H1 (cell line): ENCODE measurements around the gene TMEM237. TPM values are rescaled to one million over a fixed set of nuclear protein-coding genes. Genes with fewer than 3 reads are reported as not detected.

Experiments
- CBX8 ChIP-seq: fragments of 300-800, 300-1000 bp; sonication (generic); IDR thresholded peaks from 2 replicates; pipeline ENCODE4 v1.7.1; 2016; ENCODE audit warnings: low read depth, low read length, borderline replicate concordance
- EZH2 ChIP-seq: fragments of 200-600 bp; sonication (generic); IDR thresholded peaks from 2 replicates; pipeline ENCODE4 v1.7.1; 2012; ENCODE audit warnings: low read depth, mild to moderate bottlenecking, moderate library complexity, low read length, inconsistent platforms; ENCODE audit not compliant: severe bottlenecking
- SP4 ChIP-seq: IDR thresholded peaks from 2 replicates; pipeline ENCODE4 v1.6.1; 2012; ENCODE audit warnings: low read length, inconsistent platforms
- SRF ChIP-seq: IDR thresholded peaks from 2 replicates; pipeline ENCODE4 v1.6.1; 2011; ENCODE audit warnings: mild to moderate bottlenecking, low read depth, low read length, moderate library complexity
- polyA plus RNA-seq, 7 experiments: library from polyadenylated mRNA; depleted of rRNA in 3 of 7; stranded (reverse) in 5 of 7; unstranded in 2 of 7; fragments of >200 nt in 5 of 7; fragments of 200-250 nt in 2 of 7; gene quantifications; 1 replicate in 5 of 7; 2 replicates in 1 of 7; 4 replicates in 1 of 7; pipeline versions ENCODE4 v1.2.1 to v1.2.3, GENCODE V29; 2011 to 2013; ENCODE audit warnings: missing spikeins in 2 of 7, mixed read lengths in 2 of 7
- total RNA-seq: library from RNA; stranded (reverse); fragmentation: NEBNext Ultra II Directional; extraction: Animal tissue kit (Norgen Biotek cat#: 25700); gene quantifications from 2 replicates; pipeline ENCODE4 v1.2.1, GENCODE V29; 2021

Gene TMEM237
- total and polyA plus RNA-seq, 2 of the 8 experiments (the other 6 are each of a cell fraction or from before 2014, with no cell fraction given) = 26.1 to 41.0 TPM

DNA sequence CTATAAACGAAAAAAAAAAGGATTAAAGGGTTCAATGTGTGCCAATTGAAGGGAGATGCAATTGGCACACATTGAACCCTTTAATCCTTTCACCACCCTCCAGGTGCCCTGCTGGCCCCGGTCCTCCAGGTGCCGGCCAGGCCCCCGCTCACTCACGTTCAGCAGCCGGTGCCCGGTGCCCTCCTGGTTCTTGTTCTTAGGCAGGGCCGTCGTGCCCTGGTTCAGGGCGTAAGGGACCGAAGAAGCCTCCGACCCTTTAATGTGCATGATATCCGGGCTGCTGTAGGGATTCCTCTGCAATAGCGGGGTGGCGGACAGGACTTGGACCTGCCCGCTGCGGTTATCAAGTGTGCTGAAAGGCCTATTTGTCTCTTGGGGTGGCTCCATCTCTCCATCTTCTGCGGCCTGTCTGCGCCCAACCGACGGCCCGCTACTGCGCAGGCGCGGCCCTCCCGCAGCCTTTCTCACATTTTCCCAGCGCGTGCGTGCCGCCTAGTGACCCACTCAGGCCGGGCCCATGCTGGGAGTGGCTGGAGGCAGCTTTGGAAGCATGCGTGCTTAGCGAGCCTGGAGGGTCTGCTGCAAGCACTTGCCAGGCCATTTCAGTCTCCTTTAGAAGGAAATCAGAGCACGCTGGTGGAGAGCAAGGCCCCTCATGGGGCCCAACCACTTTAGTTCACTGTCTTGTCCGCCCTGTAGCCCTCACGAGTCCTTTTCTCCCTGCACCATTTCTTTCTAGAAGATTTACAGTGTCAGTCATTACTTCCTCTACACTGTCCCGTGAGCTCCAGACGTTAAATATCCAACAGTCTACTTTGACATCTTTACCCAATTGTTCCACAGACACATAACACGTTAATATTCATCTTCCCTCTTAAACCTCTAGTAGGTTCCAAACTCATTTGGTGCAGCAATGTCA is 24.3 kb downstream of the TMEM237 start (continued):
- no peak for TF ChIP-seq CBX8
- TF ChIP-seq EZH2 = no peak
- TF ChIP-seq SP4 = no peak
- TF ChIP-seq SRF = no peak
